Measurements from ENCODE around the gene TAF3.

TAF3 gene

DNA sequence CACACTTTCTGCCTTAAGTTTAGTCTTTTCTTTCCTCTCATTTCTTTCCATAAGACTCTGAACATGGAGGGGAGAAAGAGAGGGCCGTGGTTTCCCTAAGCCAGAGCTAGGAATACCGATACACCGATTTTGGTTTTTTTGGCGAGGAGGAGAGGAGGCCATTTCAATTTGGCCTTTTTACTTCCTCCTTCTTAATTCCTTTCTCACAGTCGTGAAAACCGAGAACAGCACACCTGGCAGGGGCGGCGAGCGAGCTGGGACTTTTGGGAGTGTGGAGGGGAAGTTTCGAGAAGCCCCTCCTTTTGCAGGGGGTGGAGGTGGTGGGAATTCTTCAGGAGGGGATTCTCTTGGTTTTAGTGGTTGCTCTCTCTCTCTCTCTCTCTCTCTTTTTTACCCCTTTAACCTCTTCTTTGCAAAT, 242.4 kb downstream of the TAF3 start:
- no peak for DNase-seq

DNA sequence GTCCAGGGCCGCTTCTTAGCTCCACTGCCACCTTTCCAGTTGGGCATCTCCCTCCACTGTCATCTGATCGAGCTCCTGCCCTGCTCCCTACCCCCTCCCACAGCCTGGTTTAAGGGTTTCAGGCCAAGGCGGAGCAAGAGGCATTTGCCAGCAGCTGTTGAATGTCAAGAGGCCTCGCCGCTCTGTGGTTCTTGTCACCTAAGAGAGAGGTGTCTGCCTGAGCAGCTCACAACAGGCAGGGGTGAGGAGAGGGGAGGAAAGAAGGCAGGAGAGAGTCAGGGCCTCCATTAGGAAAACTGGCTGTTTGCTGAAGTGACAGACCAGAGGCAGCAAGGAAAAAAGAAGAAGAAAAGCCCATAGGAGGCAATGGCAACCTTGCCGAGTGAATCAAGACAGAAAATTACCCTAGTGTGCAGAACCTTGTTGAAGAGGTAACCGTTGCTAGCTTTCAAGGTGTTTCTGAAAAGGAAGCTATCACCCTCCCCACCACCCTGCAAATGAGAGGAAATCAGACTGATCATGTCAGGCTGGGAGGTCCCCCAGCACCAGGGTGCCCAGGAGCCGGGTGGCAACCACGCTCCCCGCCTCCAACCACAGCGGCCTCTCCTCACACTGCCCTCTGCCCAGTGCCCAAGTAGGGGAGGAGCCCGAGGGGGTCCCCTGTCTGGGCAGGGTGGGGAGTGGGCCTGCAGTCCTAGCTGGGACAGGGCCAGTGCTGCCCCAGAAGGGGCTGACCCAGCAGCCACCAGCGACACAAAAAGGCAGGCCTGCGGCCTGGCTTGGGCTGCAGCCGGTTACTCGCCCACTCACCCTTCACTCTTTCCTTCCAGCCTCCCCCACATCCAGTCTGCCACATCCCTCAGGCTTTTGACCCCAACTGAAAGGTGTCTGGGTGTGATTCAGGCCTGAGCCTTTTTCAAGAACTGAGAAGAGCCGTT, 243.2 kb downstream of the TAF3 start:
- DNase-seq: peak; percentile 52

DNA sequence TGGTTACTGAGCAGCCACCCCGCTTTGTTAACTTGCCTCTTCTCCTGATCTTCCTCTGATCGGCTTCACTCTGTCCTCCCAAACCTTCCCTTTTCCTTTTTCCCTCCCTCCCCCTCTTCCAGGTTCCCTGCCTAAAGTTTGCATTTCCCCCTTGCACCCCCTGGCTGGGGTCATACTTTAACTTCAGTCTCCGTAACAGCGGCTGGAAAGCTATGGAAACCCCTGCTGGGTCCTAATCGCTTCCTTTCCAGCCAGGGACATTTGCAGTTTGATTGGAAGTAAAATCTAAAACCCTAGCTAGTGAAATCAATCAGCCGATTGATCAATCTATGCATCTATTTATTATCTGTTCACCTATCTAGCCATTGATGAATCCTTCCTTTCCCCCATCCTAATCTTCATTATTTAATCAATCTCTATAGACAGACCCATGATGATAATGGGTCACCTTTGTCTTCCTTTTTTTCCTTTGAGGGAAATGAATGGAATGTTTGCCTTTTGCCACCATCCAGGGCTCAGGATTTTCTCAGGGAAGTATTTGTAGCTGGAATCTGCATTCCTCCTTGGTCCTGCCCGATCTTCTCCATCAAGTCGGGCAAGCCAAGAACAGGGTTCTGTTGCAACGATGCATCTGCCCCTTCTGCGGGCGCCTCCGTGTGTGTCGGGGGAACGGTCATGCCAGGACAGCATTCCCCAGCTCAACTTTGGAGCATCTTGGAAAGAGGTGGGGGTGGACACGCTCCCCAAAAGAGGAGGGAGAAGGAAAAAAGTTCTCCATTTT, 245.0 kb downstream of the TAF3 start:
- no peak for DNase-seq

DNA sequence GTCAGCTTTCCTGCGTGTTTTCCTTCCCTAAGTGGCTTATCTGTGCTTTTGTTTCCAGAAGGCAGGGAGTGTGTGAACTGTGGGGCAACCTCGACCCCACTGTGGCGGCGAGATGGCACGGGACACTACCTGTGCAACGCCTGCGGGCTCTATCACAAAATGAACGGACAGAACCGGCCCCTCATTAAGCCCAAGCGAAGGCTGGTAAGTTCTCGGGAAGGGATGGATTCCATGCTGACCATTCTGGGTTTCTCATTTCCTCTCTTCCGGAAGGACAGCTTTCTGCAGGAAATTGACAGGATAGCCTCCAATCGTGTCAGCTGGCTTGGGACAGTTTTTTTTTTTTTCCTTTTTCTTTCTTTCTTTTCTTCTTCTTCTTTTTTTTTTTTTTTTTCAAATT, 245.6 kb downstream of the TAF3 start:
- no peak for DNase-seq

DNA sequence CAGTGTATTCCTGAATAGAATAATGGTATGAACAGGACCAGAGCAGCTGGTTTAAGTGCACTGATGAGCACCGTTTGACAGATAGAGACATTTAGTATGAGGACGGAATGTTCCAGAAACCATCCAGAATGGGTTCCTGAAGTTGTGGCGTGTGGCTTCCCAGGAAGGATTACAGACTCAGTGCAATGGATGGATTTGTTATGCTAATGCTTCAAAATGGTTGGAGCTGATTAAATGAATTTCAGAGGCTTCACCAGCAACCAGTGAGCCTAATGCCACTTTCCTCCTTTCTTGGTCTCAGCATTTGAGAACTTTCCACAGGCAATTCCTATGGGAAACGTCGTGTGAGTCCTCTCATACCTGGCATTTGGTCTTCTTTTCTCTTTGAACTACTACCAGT, 246.1 kb downstream of the TAF3 start:
- DNase-seq: no peak

DNA sequence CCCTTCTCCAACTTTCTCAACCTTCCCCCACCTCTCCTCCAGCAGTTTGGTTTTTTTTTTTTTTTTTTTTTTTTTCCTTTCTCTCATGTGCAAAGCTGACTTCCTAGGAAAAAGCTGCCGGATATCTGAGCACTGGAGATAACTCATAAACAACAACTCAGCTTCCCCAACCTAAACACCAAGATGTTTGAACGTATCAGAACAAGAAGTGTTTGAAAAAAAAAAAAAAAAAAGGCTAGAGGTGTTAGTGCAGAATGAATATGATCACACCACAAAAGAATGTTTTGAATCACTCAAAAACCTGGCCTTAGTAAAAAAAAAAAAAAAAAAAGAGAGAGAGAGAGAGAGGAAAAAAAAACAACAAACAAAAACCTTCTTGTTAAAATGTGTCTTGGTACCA, 247.3 kb downstream of the TAF3 start:
- DNase-seq: no peak

DNA sequence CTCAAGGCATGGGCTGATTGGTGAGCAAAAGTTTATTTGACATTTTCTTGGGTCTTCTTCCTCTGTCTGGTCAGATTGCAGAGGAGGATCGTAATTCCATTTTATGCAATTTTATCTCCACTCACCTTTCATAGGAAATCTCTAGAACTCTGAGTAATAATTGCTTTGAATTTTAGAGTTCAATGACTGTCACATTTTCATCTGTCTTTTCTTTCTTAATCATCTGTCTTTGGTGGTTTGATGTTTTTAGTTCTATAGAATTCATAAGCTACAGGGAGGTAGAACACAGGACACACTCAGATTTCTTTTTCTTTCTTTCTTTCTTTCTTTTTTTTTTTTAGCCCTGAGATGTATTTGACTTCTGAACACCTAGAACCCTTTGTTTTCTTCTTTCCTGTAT, 247.8 kb downstream of the TAF3 start:
- no peak for DNase-seq

Measured in activated gamma-delta T cell (primary cell).